Activated T-cell treated with anti-CD3 and anti-CD28 coated beads, Interleukin-2, amount 50 U/mL, for 24 hours (primary cell): Measurements from ENCODE around the gene DDAH2.

Source experiments
- DNase-seq: peaks from one replicate; pipeline ENCODE4 v3.0.0-alpha.2; 2020
- H3K27ac Mint-ChIP-seq: 2 replicates; pipeline ENCODE4 v1.8.0; 2020; ENCODE audit warnings: mild to moderate bottlenecking, mixed read lengths
- H3K27me3 Mint-ChIP-seq: 2 replicates; pipeline ENCODE4 v1.8.0; 2020; ENCODE audit warnings: mixed read lengths
- H3K36me3 Mint-ChIP-seq: 2 replicates; pipeline ENCODE4 v1.8.0; 2020; ENCODE audit warnings: low read depth, mixed read lengths
- H3K4me1 Mint-ChIP-seq: 2 replicates; pipeline ENCODE4 v1.8.0; 2020; ENCODE audit warnings: low read depth, mixed read lengths
- H3K4me3 Mint-ChIP-seq: 2 replicates; pipeline ENCODE4 v1.8.0; 2020; ENCODE audit warnings: mild to moderate bottlenecking, moderate library complexity, mixed read lengths
- H3K9me3 Mint-ChIP-seq: 2 replicates; pipeline ENCODE4 v1.8.0; 2020; ENCODE audit warnings: mixed read lengths

Gene DDAH2

GRCh38 chr6:31765910-31766794, 37.1 kb upstream of the DDAH2 start:
- Mint-ChIP-seq H3K27ac (peak overlapping the region; percentile 20), H3K4me1 (peaks cover 7% of the 10 kb centered on the region), H3K27me3 (no peaks in the 10 kb centered on the region), H3K36me3 (peaks cover 34% of the 10 kb centered on the region), H3K9me3 (peaks cover under 1% of the 10 kb centered on the region), H3K4me3 (no peak overlapping the region)
- DNase-seq: no peak

GRCh38 chr6:31765559-31765909, 36.4 kb upstream of the DDAH2 start:
- Mint-ChIP-seq H3K4me1 (peaks cover 5% of the 10 kb centered on the region), H3K4me3 (no peak overlapping the region), H3K27ac (no peak overlapping the region), H3K9me3 (no peaks in the 10 kb centered on the region), H3K36me3 (peaks cover 40% of the 10 kb centered on the region), H3K27me3 (no peaks in the 10 kb centered on the region)
- no peak for DNase-seq

- Mint-ChIP-seq H3K27ac (no peak overlapping the region), H3K4me1 (no peaks in the 10 kb centered on the region), H3K36me3 (peaks cover 53% of the 10 kb centered on the region), H3K4me3 (no peak overlapping the region), H3K27me3 (no peaks in the 10 kb centered on the region), H3K9me3 (no peaks in the 10 kb centered on the region)
- DNase-seq: no peak
Measured at GRCh38 chr6:31764198-31764597, 35.1 kb upstream of the DDAH2 start.

DNA sequence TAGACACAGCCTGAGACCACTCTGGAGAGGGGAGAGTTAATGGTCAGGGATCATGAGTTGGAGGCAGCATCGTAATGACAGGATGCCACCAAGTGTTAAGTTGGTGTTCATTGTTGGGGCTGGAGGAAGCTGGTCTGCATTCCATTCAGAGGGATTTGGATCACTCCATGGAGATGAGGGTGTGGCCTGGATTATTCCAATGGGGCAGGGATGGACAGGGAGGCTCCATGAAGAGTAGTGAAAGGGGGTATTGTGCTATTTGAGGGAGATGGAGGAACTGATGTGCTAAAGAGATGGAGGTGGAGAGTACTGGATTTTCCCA, 34.5 kb upstream of the DDAH2 start:
- peaks cover 59% of the 10 kb centered on the region for H3K36me3 Mint-ChIP-seq
- H3K4me3 Mint-ChIP-seq: no peak overlapping the region
- H3K27ac Mint-ChIP-seq: peak overlapping the region; percentile 7
- H3K4me1 Mint-ChIP-seq: peaks cover 1% of the 10 kb centered on the region
- H3K9me3 Mint-ChIP-seq: no peaks in the 10 kb centered on the region
- DNase-seq: no peak
- H3K27me3 Mint-ChIP-seq: no peaks in the 10 kb centered on the region

DNA sequence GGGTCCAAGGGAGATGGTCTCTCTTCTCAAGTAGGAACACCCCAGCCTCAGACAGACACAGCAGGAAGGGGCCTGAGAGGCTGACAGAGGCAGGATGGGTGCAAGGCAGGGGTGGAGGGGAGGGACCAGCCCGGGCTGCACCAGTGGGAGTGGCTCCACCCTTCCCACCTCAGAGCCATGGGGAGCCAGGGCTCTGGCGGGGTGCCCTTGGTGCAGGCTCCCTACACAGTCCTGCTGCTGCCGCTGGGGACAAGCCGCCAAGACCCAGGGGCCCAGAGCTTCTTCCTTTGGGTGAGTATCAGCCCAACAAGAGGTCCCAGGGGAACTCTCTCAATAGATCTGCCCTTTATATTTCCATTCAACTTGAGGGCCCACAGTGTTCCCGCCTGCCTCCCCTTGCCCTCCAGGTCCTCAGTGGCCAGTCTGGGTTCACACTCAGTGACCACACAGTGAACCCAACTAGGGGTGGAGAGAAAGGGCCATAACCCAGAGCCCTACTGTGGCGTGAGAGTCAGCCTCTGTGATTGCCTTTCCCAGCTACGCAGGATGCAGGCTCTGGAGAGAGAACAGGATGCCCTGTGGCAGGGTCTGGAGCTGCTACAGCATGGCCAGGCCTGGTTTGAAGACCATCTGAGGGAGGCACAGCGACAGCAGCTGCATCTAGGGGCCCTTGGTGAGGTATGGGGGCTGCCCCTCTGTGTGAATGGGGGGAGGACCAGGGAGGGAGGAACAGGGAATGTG, 33.9 kb upstream of the DDAH2 start:
- Mint-ChIP-seq H3K9me3 (no peaks in the 10 kb centered on the region), H3K4me1 (peaks cover 1% of the 10 kb centered on the region), H3K4me3 (no peak overlapping the region), H3K27ac (peak overlapping the region; percentile 7), H3K36me3 (peaks cover 65% of the 10 kb centered on the region), H3K27me3 (no peaks in the 10 kb centered on the region)
- DNase-seq: no peak

DNA sequence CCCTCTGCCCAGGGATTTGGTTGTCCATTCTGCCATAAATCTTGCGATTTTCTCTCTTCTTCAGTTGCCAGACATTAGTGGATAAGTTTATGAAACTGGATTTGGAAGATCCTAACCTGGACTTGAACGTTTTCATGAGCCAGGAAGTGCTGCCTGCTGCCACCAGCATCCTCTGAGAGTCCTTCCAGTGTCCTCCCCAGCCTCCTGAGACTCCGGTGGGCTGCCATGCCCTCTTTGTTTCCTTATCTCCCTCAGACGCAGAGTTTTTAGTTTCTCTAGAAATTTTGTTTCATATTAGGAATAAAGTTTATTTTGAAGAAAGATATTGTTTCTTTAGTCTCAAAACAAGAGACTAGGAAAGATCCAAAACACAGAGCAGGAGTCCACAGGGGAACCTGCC, 33.3 kb upstream of the DDAH2 start, which contains the start of gene SAPCD1:
TSS of gene SAPCD1 (plus strand) at position 301 of the 400 bp plus-strand sequence. CDS start 399 bp downstream, outside the sequence.
- Mint-ChIP-seq H3K36me3 (peaks cover 67% of the 10 kb centered on the region), H3K27me3 (no peaks in the 10 kb centered on the region), H3K4me1 (peaks cover 1% of the 10 kb centered on the region), H3K9me3 (no peaks in the 10 kb centered on the region), H3K4me3 (no peak within 1 kb of the TSS), H3K27ac (peak within 1 kb of the TSS; percentile 7)
- DNase-seq: no peak

DNA sequence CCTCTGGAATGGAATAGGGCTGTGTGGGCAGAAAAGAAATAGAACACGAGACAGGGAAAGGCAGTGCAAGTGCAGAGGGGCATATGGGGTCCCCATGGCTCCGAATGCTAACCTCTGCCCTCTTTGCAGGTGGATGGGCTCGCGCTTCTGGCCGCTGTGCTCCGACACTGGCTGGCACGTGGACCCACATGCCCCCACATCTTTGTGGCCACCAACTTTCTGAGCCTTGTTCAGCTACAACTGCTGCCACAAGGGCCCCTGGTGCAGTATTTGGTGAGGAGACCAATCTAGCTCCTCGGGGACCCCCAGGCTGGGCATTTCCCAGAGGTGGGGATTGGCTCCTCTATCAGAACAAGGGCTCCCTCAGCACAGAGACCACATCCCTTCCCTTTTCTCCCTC, 32.2 kb upstream of the DDAH2 start:
- Mint-ChIP-seq H3K4me3 (no peak overlapping the region), H3K9me3 (no peaks in the 10 kb centered on the region), H3K27ac (no peak overlapping the region), H3K27me3 (no peaks in the 10 kb centered on the region), H3K36me3 (peaks cover 67% of the 10 kb centered on the region), H3K4me1 (peaks cover 1% of the 10 kb centered on the region)
- DNase-seq: no peak

- Mint-ChIP-seq H3K27ac (no peak overlapping the region), H3K4me1 (peaks cover 1% of the 10 kb centered on the region), H3K9me3 (no peaks in the 10 kb centered on the region), H3K27me3 (no peaks in the 10 kb centered on the region), H3K4me3 (no peak overlapping the region), H3K36me3 (peaks cover 67% of the 10 kb centered on the region)
- DNase-seq: no peak
Measured at GRCh38 chr6:31760790-31761189, 31.7 kb upstream of the DDAH2 start.

- Mint-ChIP-seq H3K4me1 (peaks cover 1% of the 10 kb centered on the region), H3K27me3 (no peaks in the 10 kb centered on the region), H3K27ac (no peak overlapping the region), H3K36me3 (peaks cover 55% of the 10 kb centered on the region), H3K4me3 (no peak overlapping the region), H3K9me3 (no peaks in the 10 kb centered on the region)
- DNase-seq: no peak
Measured at GRCh38 chr6:31758281-31758680, 29.2 kb upstream of the DDAH2 start.

DNA sequence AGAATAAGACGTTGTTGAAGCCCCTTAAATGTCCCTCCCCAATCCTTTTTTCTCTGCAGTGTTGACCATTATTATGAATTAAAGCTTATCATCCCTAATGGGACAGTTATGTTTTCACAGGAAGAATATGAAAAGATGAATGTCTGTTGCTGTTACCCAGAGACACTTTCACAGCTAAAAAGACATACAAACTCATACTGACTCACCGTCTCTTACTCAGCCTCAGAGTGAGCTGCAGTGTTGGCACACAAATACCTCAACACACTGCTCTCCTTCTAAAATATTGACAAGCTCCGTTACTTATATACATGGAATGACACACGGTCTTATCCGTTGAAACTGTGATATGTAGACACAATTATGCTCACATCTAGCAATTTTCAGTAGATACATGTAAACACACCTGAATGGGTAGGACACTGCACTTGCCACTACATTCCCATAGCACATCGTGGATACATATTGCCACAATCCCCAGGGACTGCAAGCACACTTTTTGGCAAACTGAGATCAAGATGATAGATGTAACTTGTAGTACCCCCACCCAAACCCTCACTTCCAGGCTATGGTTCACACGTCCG, 23.7 kb upstream of the DDAH2 start:
- no peak for DNase-seq
- Mint-ChIP-seq H3K4me3 (no peak overlapping the region), H3K36me3 (peaks cover 33% of the 10 kb centered on the region), H3K4me1 (peaks cover 1% of the 10 kb centered on the region), H3K9me3 (no peaks in the 10 kb centered on the region), H3K27ac (no peak overlapping the region), H3K27me3 (no peaks in the 10 kb centered on the region)

DNA sequence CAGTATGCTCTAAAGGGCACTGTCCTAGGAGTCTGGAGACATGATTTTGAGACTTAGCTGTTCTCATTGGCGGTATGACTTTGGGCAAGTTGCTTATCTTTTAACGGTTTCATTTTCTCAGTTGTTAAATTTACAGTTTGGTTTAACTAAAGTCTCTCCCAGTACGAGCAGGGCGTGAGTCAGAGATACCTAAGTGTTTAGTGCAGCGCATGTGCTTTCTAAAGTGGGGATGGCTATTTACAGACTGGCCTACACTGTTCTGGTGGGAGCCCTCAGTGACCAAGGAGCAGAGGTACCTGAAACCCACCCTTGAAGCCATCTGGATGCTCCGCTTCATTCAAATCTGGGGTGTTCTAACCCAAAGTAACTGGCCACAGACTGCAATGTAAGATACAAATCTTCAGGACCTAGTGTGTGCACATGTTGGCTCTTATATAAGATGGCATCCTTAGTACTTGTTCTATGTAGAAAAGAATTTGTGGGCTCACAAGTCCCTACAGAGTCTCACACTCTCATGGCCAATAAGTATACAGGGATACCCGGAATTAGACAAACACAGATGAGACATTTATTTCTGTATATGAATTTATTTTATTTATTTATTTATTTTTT, 21.4 kb upstream of the DDAH2 start:
- Mint-ChIP-seq H3K9me3 (no peaks in the 10 kb centered on the region), H3K27ac (no peak overlapping the region), H3K4me1 (peaks cover 1% of the 10 kb centered on the region), H3K36me3 (peaks cover 53% of the 10 kb centered on the region), H3K4me3 (no peak overlapping the region), H3K27me3 (no peaks in the 10 kb centered on the region)
- DNase-seq: no peak

DNA sequence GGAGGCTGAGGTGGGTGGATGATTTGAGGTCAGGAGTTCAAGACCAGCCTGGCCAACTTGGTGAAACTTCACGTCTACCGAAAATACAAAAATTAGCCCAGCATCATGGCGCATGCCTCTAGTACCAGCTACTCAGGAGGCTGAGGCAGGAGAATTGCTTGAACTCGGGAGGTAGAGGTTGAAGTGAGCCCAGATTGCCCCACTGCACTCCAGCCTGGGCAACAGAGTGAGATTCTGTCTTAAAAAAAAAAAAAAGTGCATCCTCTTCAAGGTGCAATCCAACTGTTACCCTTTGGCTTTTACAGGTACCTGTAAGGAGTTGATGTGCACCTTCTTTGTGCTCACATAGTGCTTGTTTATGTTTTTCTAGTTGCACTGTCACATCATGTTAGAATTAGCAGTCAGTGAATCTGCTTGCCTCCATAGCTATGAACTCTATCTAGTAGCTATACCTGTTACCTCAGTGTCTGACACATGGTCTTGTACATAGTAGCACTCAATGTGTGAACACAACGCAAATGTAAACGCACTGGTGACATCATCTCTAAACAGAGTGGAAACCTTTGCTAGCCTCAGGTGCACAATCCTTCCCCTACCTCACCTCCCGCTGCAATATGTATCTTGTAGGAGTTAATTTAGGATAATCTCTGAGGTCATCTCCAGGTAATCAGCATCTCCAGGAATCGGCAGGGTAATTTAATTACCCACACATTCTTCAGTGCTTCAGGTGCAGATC, 20.4 kb upstream of the DDAH2 start:
- no peak overlapping the region for H3K27ac Mint-ChIP-seq
- peaks cover 1% of the 10 kb centered on the region for H3K4me1 Mint-ChIP-seq
- H3K4me3 Mint-ChIP-seq: no peak overlapping the region
- no peaks in the 10 kb centered on the region for H3K27me3 Mint-ChIP-seq
- DNase-seq: no peak
- no peaks in the 10 kb centered on the region for H3K9me3 Mint-ChIP-seq
- peaks cover 61% of the 10 kb centered on the region for H3K36me3 Mint-ChIP-seq

GRCh38 chr6:31744422-31744821, 15.3 kb upstream of the DDAH2 start:
- Mint-ChIP-seq H3K4me1 (peaks cover 22% of the 10 kb centered on the region), H3K36me3 (peaks cover 86% of the 10 kb centered on the region), H3K9me3 (no peaks in the 10 kb centered on the region), H3K27me3 (no peaks in the 10 kb centered on the region), H3K4me3 (no peak overlapping the region), H3K27ac (no peak overlapping the region)
- no peak for DNase-seq

DNA sequence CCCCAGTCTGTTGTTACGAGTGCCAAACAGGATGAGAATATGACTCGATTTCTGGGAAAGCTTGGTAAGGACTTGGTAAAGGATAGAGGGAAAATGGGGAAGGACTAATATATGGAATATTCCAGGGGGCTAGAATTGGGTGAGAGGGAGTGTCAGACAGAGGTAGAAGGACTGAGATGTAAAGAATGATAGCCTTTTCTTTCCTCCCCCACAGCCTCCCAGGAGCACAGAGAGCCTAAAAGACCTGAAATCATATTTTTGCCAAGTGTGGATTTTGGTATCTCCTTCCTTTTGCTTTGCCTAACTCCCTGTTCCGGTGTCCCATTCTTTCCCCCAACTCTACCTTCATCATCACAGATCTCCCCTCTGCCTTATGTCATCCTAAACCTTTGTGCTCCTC, 13.8 kb upstream of the DDAH2 start:
- no peaks in the 10 kb centered on the region for H3K9me3 Mint-ChIP-seq
- peaks cover 36% of the 10 kb centered on the region for H3K4me1 Mint-ChIP-seq
- no peak for DNase-seq
- H3K27ac Mint-ChIP-seq: peak overlapping the region; percentile 35
- H3K36me3 Mint-ChIP-seq: peaks cover 76% of the 10 kb centered on the region
- H3K27me3 Mint-ChIP-seq: no peaks in the 10 kb centered on the region
- H3K4me3 Mint-ChIP-seq: no peak overlapping the region
